T-helper 1 cell (primary cell): ENCODE results near the gene CD274.

Source experiments
- DNase-seq, 5 donors: peaks; one replicate each; pipeline ENCODE4 v3.0.0-alpha.2; 2012 to 2020

Gene CD274

DNA sequence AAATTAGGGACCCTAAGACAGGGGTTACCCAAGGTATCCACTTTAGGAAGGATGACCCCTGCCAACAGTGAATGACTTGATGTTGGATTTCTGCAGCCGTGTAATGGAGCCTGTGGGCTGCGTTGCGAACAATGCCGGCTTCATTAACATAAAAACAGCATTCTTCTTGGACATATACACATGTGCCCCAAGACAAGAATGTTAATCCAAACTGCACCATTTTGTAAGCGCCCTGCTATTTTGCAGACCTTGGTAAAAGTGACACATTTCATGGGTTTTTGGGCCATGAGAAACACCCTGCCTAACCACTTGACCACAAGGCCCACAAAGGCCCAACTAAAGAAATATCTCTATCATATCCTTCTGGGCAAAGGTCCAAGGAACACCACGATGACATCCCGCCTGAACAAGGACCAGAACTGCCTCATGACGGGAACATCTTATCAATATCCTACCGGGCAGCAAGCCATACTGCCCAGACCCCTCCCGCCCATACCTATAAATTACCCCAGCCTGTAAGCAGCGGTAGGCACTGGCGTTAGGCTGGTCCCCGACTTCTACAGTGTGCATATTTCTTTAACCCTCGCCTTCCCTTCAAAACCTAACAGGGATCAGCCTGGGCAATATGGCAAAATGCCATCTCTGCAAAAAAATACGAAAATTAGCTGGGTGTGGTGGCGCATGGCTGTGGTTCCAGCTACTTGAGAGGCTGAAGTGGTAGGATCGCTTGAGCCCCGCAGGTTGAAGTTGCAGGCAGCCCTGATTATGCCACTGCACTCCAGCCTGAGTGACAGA, 50.3 kb downstream of the CD274 start:
- no peak for DNase-seq

- DNase-seq = no peak
Measured at GRCh38 chr9:5502553-5502952, 52.2 kb downstream of the CD274 start.

- DNase-seq = no peak
Measured at GRCh38 chr9:5509573-5509972, 59.2 kb downstream of the CD274 start.

GRCh38 chr9:5510360-5510931, 60.1 kb downstream of the CD274 start, which contains the start of gene PDCD1LG2:
Gene PDCD1LG2 (plus strand): TSS chr9:5510531. CDS start chr9:5522547, 12,016 bp downstream.
- DNase-seq = peak in 1 of 5 donors; percentile 78

GRCh38 chr9:5510989-5511388, 60.6 kb downstream of the CD274 start:
- DNase-seq = no peak

DNA sequence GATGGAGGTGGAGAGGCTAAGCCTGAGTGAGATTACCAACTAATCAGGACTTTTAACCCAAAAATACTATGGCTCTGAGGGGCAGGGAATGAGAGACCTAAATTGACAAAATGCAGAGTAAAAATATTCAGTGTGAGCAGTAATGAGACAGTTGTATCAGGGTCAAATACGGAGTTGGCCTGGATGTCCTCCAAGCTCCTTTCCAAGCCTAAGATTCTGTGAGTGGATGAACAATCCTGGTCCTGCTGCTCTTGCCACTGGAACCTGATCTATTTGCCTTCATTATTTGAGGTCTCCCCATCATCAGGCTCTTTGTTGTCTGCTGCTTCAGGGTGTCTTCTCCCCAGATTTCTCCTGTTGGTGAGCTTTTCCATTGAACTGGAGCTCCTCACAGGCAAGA, 61.1 kb downstream of the CD274 start:
- no peak for DNase-seq

- no peak for DNase-seq
Measured at GRCh38 chr9:5511935-5512580, 61.7 kb downstream of the CD274 start.

DNA sequence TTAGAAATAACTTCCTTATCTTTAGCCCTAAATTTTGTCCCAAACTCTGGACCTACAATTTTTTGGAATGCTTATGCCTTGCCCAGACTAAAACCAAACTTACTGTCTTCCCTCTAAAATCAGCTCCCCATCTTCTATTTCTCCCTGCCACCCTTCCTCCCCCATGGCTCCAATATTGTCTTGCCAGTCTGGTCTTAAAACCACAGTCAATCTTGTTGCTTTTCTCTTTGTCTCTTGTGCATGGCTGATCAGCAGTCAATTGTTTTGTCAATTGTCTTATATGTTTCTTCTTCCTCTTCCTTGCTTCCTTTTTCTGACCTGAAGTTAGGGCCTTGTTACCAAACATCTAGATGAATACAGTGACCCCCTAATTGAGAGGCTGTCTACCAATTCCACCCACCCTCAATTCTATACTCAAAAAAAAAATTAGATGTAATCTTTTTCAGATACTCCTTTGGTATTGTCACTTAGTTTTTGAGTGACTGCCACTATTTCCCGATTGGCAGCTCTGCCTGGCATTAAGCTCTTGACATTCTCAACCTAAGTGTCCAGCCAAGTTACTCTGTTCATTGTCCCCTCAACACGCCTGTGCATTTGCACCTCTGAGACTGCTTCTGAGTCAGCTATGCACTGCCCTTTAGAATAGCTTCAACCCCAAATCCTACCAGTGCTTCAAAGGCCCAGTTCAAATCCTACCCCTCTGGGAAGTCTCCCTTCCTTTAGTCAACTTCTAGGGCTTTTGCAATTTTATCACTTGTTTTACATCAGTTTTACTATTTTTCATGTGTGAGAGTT, 62.5 kb downstream of the CD274 start:
- no peak for DNase-seq

- DNase-seq = no peak
Measured at GRCh38 chr9:5513966-5514616, 63.7 kb downstream of the CD274 start.

DNA sequence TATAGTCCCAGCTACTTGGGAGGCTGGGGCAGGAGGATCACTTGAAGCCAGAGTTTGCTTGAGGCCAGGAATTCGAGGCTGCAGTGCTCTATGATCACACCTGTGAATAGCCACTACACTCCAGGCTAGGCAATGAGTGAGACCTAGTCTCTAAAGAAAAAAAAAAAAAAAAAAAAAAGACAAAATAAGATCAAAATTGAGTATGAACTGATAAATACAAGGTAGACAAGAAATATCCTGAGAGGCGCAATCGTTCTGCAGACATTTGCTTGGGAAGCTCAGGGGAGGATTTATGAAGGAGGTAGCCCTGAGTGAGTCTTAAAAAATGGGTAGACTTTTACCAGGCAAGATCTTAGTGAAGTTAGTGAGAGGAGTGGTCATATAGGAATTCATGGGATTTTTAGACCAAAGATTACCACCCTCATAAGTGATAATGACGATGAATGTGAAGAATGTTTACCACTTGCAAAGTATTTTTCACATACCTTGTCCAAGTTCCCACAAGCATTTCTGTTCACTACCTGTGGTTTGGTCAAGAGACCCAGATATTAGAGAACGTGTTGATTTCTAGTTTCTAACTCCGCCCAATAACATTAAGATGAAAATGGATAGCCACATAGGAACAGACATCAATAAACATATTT, 64.4 kb downstream of the CD274 start:
- no peak for DNase-seq

GRCh38 chr9:5515261-5515650, 64.9 kb downstream of the CD274 start:
- DNase-seq = no peak

GRCh38 chr9:5516453-5517220, 66.3 kb downstream of the CD274 start:
- DNase-seq = no peak

GRCh38 chr9:5518171-5518936, 68.0 kb downstream of the CD274 start:
- no peak for DNase-seq

- DNase-seq = no peak
Measured at GRCh38 chr9:5518937-5519319, 68.6 kb downstream of the CD274 start.
